B cell (primary cell): ENCODE results near the gene PLCG2. TPM values are rescaled to one million over a fixed set of nuclear protein-coding genes. Genes with fewer than 3 reads are reported as not detected.

ENCODE experiments used
- ATAC-seq: fragments of 200-7000 bp; cut with Tn5 transposase; one replicate; pipeline ENCODE4 v1.10.0; 2021; ENCODE audit warnings: low read depth, mild to moderate bottlenecking, moderate number of reproducible peaks, moderate library complexity
- CTCF ChIA-PET: fragments of 350-600 bp; sonication (Branson Sonifier 250); formaldehyde crosslinking; loops from one replicate; lab custom pipeline; 2021; ENCODE audit warnings: antibody characterized with exemption, inconsistent platforms; lab: Charles Lee
- POLR2A ChIA-PET: fragments of 350-600 bp; sonication (Branson Sonifier 250); formaldehyde crosslinking; loops from one replicate; lab custom pipeline; 2021; ENCODE audit warnings: antibody characterized with exemption; lab: Charles Lee
- DNase-seq: peaks from one replicate; pipeline ENCODE4 v3.0.0; 2013
- H2AFZ ChIP-seq: 2 replicates; pipeline ENCODE4 v1.6.1; 2012; ENCODE audit warnings: mild to moderate bottlenecking, low read depth, low read length; ENCODE audit not compliant: insufficient read depth, poor library complexity, severe bottlenecking
- H3K27ac ChIP-seq, 2 donors: 1 replicate in 1 of 2; 2 replicates in 1 of 2; pipeline ENCODE4 v1.5.1; 2012 to 2013; ENCODE audit warnings: low read length in 2 of 2, mild to moderate bottlenecking in 2 of 2, moderate library complexity in 1 of 2
- H3K27me3 ChIP-seq, 4 experiments: fragments of 200-600 bp in 1 of 4; sonication (generic) in 1 of 4; replicated peaks in 1 of 4; 1 replicate in 2 of 4; 2 replicates in 2 of 4; pipeline versions ENCODE4 v1.6.1 to v1.7.0; 2013 to 2016; ENCODE audit warnings: low read length in 3 of 4, mild to moderate bottlenecking in 2 of 4, mixed read lengths in 1 of 4, moderate library complexity in 1 of 4; ENCODE audit not compliant: insufficient read depth in 4 of 4, control insufficient read depth in 3 of 4; ENCODE audit errors: control extremely low read depth in 1 of 4
- H3K36me3 ChIP-seq, 2 experiments: replicated peaks in 1 of 2; 1 replicate in 1 of 2; 2 replicates in 1 of 2; pipeline versions ENCODE4 v1.6.1 to v1.7.1; 2013; ENCODE audit warnings: low read length in 1 of 2; ENCODE audit not compliant: insufficient read depth in 2 of 2, control insufficient read depth in 1 of 2; ENCODE audit errors: control extremely low read depth in 1 of 2, extremely low read depth in 1 of 2
- H3K4me1 ChIP-seq, 2 donors: fragments of 200-600 bp in 1 of 2; sonication (generic) in 1 of 2; 1 replicate in 1 of 2; 2 replicates in 1 of 2; pipeline versions ENCODE4 v1.5.1 to v1.6.1; 2013 to 2017; ENCODE audit warnings: low read length in 2 of 2; ENCODE audit not compliant: control insufficient read depth in 2 of 2, insufficient read depth in 2 of 2
- H3K4me2 ChIP-seq: replicated peaks from 2 replicates; pipeline ENCODE3; 2012; ENCODE audit warnings: mild to moderate bottlenecking, low read depth, low read length; ENCODE audit not compliant: poor library complexity, severe bottlenecking
- H3K4me3 ChIP-seq, 5 experiments: fragments of 200-600 bp in 1 of 5; sonication (generic) in 1 of 5; 1 replicate in 3 of 5; 2 replicates in 2 of 5; pipeline versions ENCODE4 v1.5.1 to v1.7.0; 2011 to 2016; ENCODE audit warnings: low read length in 4 of 5, mild to moderate bottlenecking in 4 of 5, low read depth in 2 of 5, control low read depth in 1 of 5, moderate library complexity in 1 of 5; ENCODE audit not compliant: insufficient read depth in 1 of 5; ENCODE audit errors: control extremely low read depth in 1 of 5, extremely low read depth in 1 of 5
- H3K79me2 ChIP-seq: fragments of 200-600 bp; sonication (generic); one replicate; pipeline ENCODE4 v1.6.0; 2016; ENCODE audit warnings: low read length; ENCODE audit not compliant: control insufficient read depth, insufficient read depth
- H3K9ac ChIP-seq: fragments of 200-600 bp; sonication (generic); 2 replicates; pipeline ENCODE4 v1.6.1; 2017; ENCODE audit warnings: mild to moderate bottlenecking, low read length, moderate library complexity
- H3K9me3 ChIP-seq, 3 donors: one replicate each; pipeline versions ENCODE4 v1.6.1 to v1.7.1; 2013; ENCODE audit warnings: low read length in 2 of 3; ENCODE audit not compliant: control insufficient read depth in 2 of 3, insufficient read depth in 1 of 3; ENCODE audit errors: control extremely low read depth in 1 of 3
- H4K20me1 ChIP-seq: 2 replicates; pipeline ENCODE4 v1.6.0; 2012; ENCODE audit warnings: mild to moderate bottlenecking, low read length; ENCODE audit not compliant: insufficient read depth, control insufficient read depth, poor library complexity, severe bottlenecking
- H3K27ac Mint-ChIP-seq: one replicate; pipeline ENCODE4 v1.8.0; 2021; ENCODE audit warnings: mixed read lengths
- H3K27me3 Mint-ChIP-seq: one replicate; pipeline ENCODE4 v1.8.0; 2021; ENCODE audit warnings: mixed read lengths
- H3K4me1 Mint-ChIP-seq: one replicate; pipeline ENCODE4 v1.8.0; 2021; ENCODE audit warnings: mixed read lengths
- H3K4me3 Mint-ChIP-seq: one replicate; pipeline ENCODE4 v1.8.0; 2021; ENCODE audit warnings: mixed read lengths
- H3K9me3 Mint-ChIP-seq: one replicate; pipeline ENCODE4 v1.8.0; 2022; ENCODE audit warnings: mixed read lengths; ENCODE audit not compliant: insufficient read depth
- CTCF ChIP-seq: fragments of 200-600 bp; IDR thresholded peaks from one replicate; pipeline ENCODE4 v1.8.0; 2022; ENCODE audit warnings: antibody characterized with exemption, mild to moderate bottlenecking
- EZH2 ChIP-seq: IDR thresholded peaks from 2 replicates; pipeline ENCODE4 v1.6.1; 2012; ENCODE audit warnings: borderline replicate concordance, low read depth, mild to moderate bottlenecking, moderate library complexity, low read length; ENCODE audit not compliant: insufficient read depth, poor library complexity, severe bottlenecking
- WGBS: methylation state at CpG from one replicate; pipeline ENCODE4 v1.1.5; 2013; ENCODE audit warnings: missing lambda C conversion rate; ENCODE audit not compliant: insufficient coverage; 5-methylcytosine and 5-hydroxymethylcytosine counted together
- intact Hi-C: fragments of 100-400 bp; cut with micrococcal nuclease; formaldehyde crosslinking; loops from one replicate; pipeline ENCODE4 v1.10.0; 2022
- polyA plus RNA-seq: library from polyadenylated mRNA; depleted of rRNA; stranded (reverse); fragments of >200 nt; gene quantifications from 2 replicates; pipeline ENCODE4 v1.2.3, GENCODE V29; 2012
- total RNA-seq, 2 donors: library from RNA; stranded (reverse); fragments of 120-200 nt in 1 of 2; gene quantifications; 1 replicate in 1 of 2; 2 replicates in 1 of 2; pipeline versions ENCODE4 v1.2.3 to v1.2.4, GENCODE V29; 2013 to 2022

The PLCG2 gene
- total and polyA plus RNA-seq, 2 donors (not counting 1 experiment from before 2014, with no cell fraction given): 194 to 812 TPM

- Histone ChIP-seq H3K36me3 (peaks cover 4 to 99% of the 10 kb centered on the region in 2 experiments), H2AFZ (no peak overlapping the region), H3K27me3 (no peaks in the 10 kb centered on the region), H3K4me2 (no peak overlapping the region), H3K4me3 (no peak overlapping the region), H4K20me1 (peaks cover 67% of the 10 kb centered on the region), H3K9ac (no peak overlapping the region), H3K4me1 (no peaks in the 10 kb centered on the region), H3K9me3 (no peaks in the 10 kb centered on the region), H3K79me2 (peaks cover 7% of the 10 kb centered on the region), H3K27ac (no peak overlapping the region)
- Mint-ChIP-seq H3K27me3 (no peaks in the 10 kb centered on the region), H3K4me3 (no peak overlapping the region), H3K27ac (no peak overlapping the region), H3K9me3 (no peaks in the 10 kb centered on the region), H3K4me1 (no peaks in the 10 kb centered on the region)
- TF ChIP-seq EZH2 (no peak), CTCF (no peak)
- CTCF ChIA-PET: no interaction called here
- 96% methylated on average over 11 of the region's 17 CpGs for WGBS
- no peak for ATAC-seq
- intact Hi-C loops: no loop called here
- DNase-seq: no peak
- POLR2A ChIA-PET: no interaction called here
Measured at GRCh38 chr16:81938326-81939163, 159.5 kb downstream of the PLCG2 start.
